Activated CD4-positive, alpha-beta memory T cell treated with anti-CD3 and anti-CD28 coated beads, Interleukin-2, amount 10 ng/mL, durations not matched to agents 7 days and 5 days (primary cell): ENCODE measurements around the gene CHAT. TPM values are rescaled to one million over a fixed set of nuclear protein-coding genes. Genes with fewer than 3 reads are reported as not detected.

Experiments
- CTCF ChIA-PET: fragments of 350-600 bp; sonication (Branson Sonifier 250); formaldehyde crosslinking; loops from one replicate; lab custom pipeline; 2021; ENCODE audit warnings: antibody characterized with exemption, inconsistent platforms; lab: Charles Lee
- POLR2A ChIA-PET: fragments of 350-600 bp; sonication (Branson Sonifier 250); formaldehyde crosslinking; loops from one replicate; lab custom pipeline; 2021; ENCODE audit warnings: antibody characterized with exemption; lab: Charles Lee
- DNase-seq: peaks from one replicate; pipeline ENCODE4 v3.0.0-alpha.2; 2020
- H3K27ac Mint-ChIP-seq: one replicate; pipeline ENCODE4 v1.8.0; 2021; ENCODE audit warnings: mild to moderate bottlenecking, mixed read lengths
- H3K27me3 Mint-ChIP-seq: one replicate; pipeline ENCODE4 v1.8.0; 2021; ENCODE audit warnings: mixed read lengths
- H3K36me3 Mint-ChIP-seq: one replicate; pipeline ENCODE4 v1.8.0; 2021; ENCODE audit warnings: low read depth, mixed read lengths
- H3K4me1 Mint-ChIP-seq: one replicate; pipeline ENCODE4 v1.8.0; 2021; ENCODE audit warnings: mixed read lengths
- H3K4me3 Mint-ChIP-seq: one replicate; pipeline ENCODE4 v1.8.0; 2021; ENCODE audit warnings: mild to moderate bottlenecking, mixed read lengths
- H3K9me3 Mint-ChIP-seq: one replicate; pipeline ENCODE4 v1.8.0; 2021; ENCODE audit warnings: mixed read lengths
- total RNA-seq, 2 experiments: library from RNA; stranded (reverse); gene quantifications; one replicate each; pipeline ENCODE4 v1.2.3, GENCODE V29; 2021

CHAT gene
- total RNA-seq: not detected

GRCh38 chr10:49613882-49614241, at the start of gene CHAT:
Gene CHAT (plus strand): TSS chr10:49614037. CDS start chr10:49614190, 153 bp downstream.
- H3K27me3 Mint-ChIP-seq: peaks cover 61% of the 10 kb centered on the region

GRCh38 chr10:49564461-49565009, 49.3 kb upstream of the CHAT start:
- H3K27ac Mint-ChIP-seq: no peak overlapping the region
- peaks cover 10% of the 10 kb centered on the region for H3K4me1 Mint-ChIP-seq
- H3K4me3 Mint-ChIP-seq: no peak overlapping the region
- H3K9me3 Mint-ChIP-seq: no peaks in the 10 kb centered on the region
- H3K36me3 Mint-ChIP-seq: no peaks in the 10 kb centered on the region
- peaks cover 34% of the 10 kb centered on the region for H3K27me3 Mint-ChIP-seq
- CTCF ChIA-PET: no interaction called here
- POLR2A ChIA-PET: no interaction called here
- no peak for DNase-seq

More at GRCh38 chr10:49613882-49614241, at the start of gene CHAT:
- H3K4me1 Mint-ChIP-seq: peaks cover 2% of the 10 kb centered on the region
- H3K36me3 Mint-ChIP-seq: peaks cover 12% of the 10 kb centered on the region
- ChIA-PET CTCF (no interaction called here), POLR2A (no interaction called here)
- H3K9me3 Mint-ChIP-seq: no peaks in the 10 kb centered on the region
- no peak for DNase-seq
- H3K4me3 Mint-ChIP-seq: no peak within 1 kb of the TSS
- no peak within 1 kb of the TSS for H3K27ac Mint-ChIP-seq

GRCh38 chr10:49567810-49568209, 46.0 kb upstream of the CHAT start:
- no peak overlapping the region for H3K4me3 Mint-ChIP-seq
- CTCF ChIA-PET: interaction anchor here (1.1 kb wide), 1 partner anchor 25 kb away, joined by 3 read pairs; no protein-coding TSS in a partner anchor
- POLR2A ChIA-PET: interaction anchor here (1.5 kb wide), 1 partner anchor 29 kb away, joined by 4 read pairs; the partner anchor contains the start of gene ERCC6

GRCh38 chr10:49568235-49568634, 45.6 kb upstream of the CHAT start:
- H3K36me3 Mint-ChIP-seq: no peaks in the 10 kb centered on the region
- ChIA-PET POLR2A (interaction anchor here (1.5 kb wide), 1 partner anchor 29 kb away, joined by 4 read pairs; the partner anchor contains the start of gene ERCC6), CTCF (interaction anchor here (1.1 kb wide), 1 partner anchor 25 kb away, joined by 3 read pairs; no protein-coding TSS in a partner anchor)
- H3K27me3 Mint-ChIP-seq: peaks cover 35% of the 10 kb centered on the region
- H3K27ac Mint-ChIP-seq: no peak overlapping the region
- H3K4me1 Mint-ChIP-seq: peaks cover 16% of the 10 kb centered on the region
- H3K9me3 Mint-ChIP-seq: no peaks in the 10 kb centered on the region
- no peak overlapping the region for H3K4me3 Mint-ChIP-seq
- DNase-seq: no peak

More at GRCh38 chr10:49567810-49568209, 46.0 kb upstream of the CHAT start:
- DNase-seq: no peak
- peaks cover 35% of the 10 kb centered on the region for H3K27me3 Mint-ChIP-seq
- H3K4me1 Mint-ChIP-seq: peaks cover 15% of the 10 kb centered on the region
- no peaks in the 10 kb centered on the region for H3K36me3 Mint-ChIP-seq
- no peaks in the 10 kb centered on the region for H3K9me3 Mint-ChIP-seq
- H3K27ac Mint-ChIP-seq: no peak overlapping the region

- POLR2A ChIA-PET: no interaction called here
- no peaks in the 10 kb centered on the region for H3K9me3 Mint-ChIP-seq
- peaks cover 35% of the 10 kb centered on the region for H3K27me3 Mint-ChIP-seq
- H3K27ac Mint-ChIP-seq: no peak overlapping the region
- H3K4me1 Mint-ChIP-seq: peaks cover 16% of the 10 kb centered on the region
- H3K36me3 Mint-ChIP-seq: no peaks in the 10 kb centered on the region
- CTCF ChIA-PET: no interaction called here
- no peak overlapping the region for H3K4me3 Mint-ChIP-seq
- DNase-seq: no peak
Measured at GRCh38 chr10:49569031-49569631, 44.7 kb upstream of the CHAT start.

- no peak overlapping the region for H3K4me3 Mint-ChIP-seq
- CTCF ChIA-PET: interaction anchor here (1.2 kb wide), 1 partner anchor 22 kb away, joined by 4 read pairs; no protein-coding TSS in a partner anchor
Measured at GRCh38 chr10:49571388-49571787, 42.4 kb upstream of the CHAT start.

GRCh38 chr10:49572594-49573114, 41.2 kb upstream of the CHAT start:
- H3K27ac Mint-ChIP-seq: no peak overlapping the region
- POLR2A ChIA-PET: no interaction called here
- peaks cover 19% of the 10 kb centered on the region for H3K27me3 Mint-ChIP-seq

More at GRCh38 chr10:49571388-49571787, 42.4 kb upstream of the CHAT start:
- peaks cover 25% of the 10 kb centered on the region for H3K27me3 Mint-ChIP-seq
- no peaks in the 10 kb centered on the region for H3K36me3 Mint-ChIP-seq
- DNase-seq: no peak
- H3K9me3 Mint-ChIP-seq: no peaks in the 10 kb centered on the region
- POLR2A ChIA-PET: no interaction called here
- H3K4me1 Mint-ChIP-seq: peaks cover 16% of the 10 kb centered on the region
- H3K27ac Mint-ChIP-seq: no peak overlapping the region

GRCh38 chr10:49575489-49576072, 38.3 kb upstream of the CHAT start:
- ChIA-PET CTCF (no interaction called here), POLR2A (no interaction called here)
- peaks cover 8% of the 10 kb centered on the region for H3K4me1 Mint-ChIP-seq
- peaks cover 3% of the 10 kb centered on the region for H3K27me3 Mint-ChIP-seq
- no peaks in the 10 kb centered on the region for H3K9me3 Mint-ChIP-seq
- no peaks in the 10 kb centered on the region for H3K36me3 Mint-ChIP-seq
- DNase-seq: no peak
- H3K4me3 Mint-ChIP-seq: no peak overlapping the region
- H3K27ac Mint-ChIP-seq: no peak overlapping the region

More at GRCh38 chr10:49572594-49573114, 41.2 kb upstream of the CHAT start:
- DNase-seq: no peak
- CTCF ChIA-PET: no interaction called here
- no peaks in the 10 kb centered on the region for H3K9me3 Mint-ChIP-seq
- H3K36me3 Mint-ChIP-seq: no peaks in the 10 kb centered on the region
- H3K4me1 Mint-ChIP-seq: peaks cover 17% of the 10 kb centered on the region
- H3K4me3 Mint-ChIP-seq: no peak overlapping the region

GRCh38 chr10:49577182-49577925, 36.5 kb upstream of the CHAT start:
- no peak overlapping the region for H3K27ac Mint-ChIP-seq
- POLR2A ChIA-PET: no interaction called here
- no peak overlapping the region for H3K4me3 Mint-ChIP-seq
- H3K27me3 Mint-ChIP-seq: peaks cover 3% of the 10 kb centered on the region
- no peaks in the 10 kb centered on the region for H3K9me3 Mint-ChIP-seq
- no peak for DNase-seq
- CTCF ChIA-PET: no interaction called here
- peaks cover 4% of the 10 kb centered on the region for H3K4me1 Mint-ChIP-seq
- no peaks in the 10 kb centered on the region for H3K36me3 Mint-ChIP-seq

GRCh38 chr10:49578392-49578791, 35.4 kb upstream of the CHAT start:
- Mint-ChIP-seq H3K36me3 (no peaks in the 10 kb centered on the region), H3K9me3 (no peaks in the 10 kb centered on the region), H3K27ac (no peak overlapping the region), H3K27me3 (peaks cover 8% of the 10 kb centered on the region), H3K4me1 (peaks cover 1% of the 10 kb centered on the region), H3K4me3 (no peak overlapping the region)
- no peak for DNase-seq
- CTCF ChIA-PET: no interaction called here
- POLR2A ChIA-PET: no interaction called here

- POLR2A ChIA-PET: no interaction called here
Measured at GRCh38 chr10:49579621-49580020, 34.2 kb upstream of the CHAT start.

GRCh38 chr10:49585387-49585786, 28.4 kb upstream of the CHAT start:
- ChIA-PET POLR2A (no interaction called here), CTCF (interaction anchor here (1.0 kb wide), 1 partner anchor 9 kb away, joined by 3 read pairs; no protein-coding TSS in a partner anchor)
- Mint-ChIP-seq H3K9me3 (peaks cover 5% of the 10 kb centered on the region), H3K36me3 (no peaks in the 10 kb centered on the region), H3K4me3 (no peak overlapping the region), H3K4me1 (no peaks in the 10 kb centered on the region), H3K27me3 (peaks cover 27% of the 10 kb centered on the region), H3K27ac (no peak overlapping the region)
- no peak for DNase-seq

More at GRCh38 chr10:49579621-49580020, 34.2 kb upstream of the CHAT start:
- DNase-seq: no peak
- H3K27me3 Mint-ChIP-seq: peaks cover 15% of the 10 kb centered on the region
- CTCF ChIA-PET: interaction anchor here (0.9 to 1.2 kb wide), 2 partner anchors 10 to 14 kb away, joined by 3 read pairs; no protein-coding TSS in a partner anchor
- no peak overlapping the region for H3K27ac Mint-ChIP-seq
- no peak overlapping the region for H3K4me3 Mint-ChIP-seq
- H3K36me3 Mint-ChIP-seq: no peaks in the 10 kb centered on the region
- no peaks in the 10 kb centered on the region for H3K9me3 Mint-ChIP-seq
- peaks cover 1% of the 10 kb centered on the region for H3K4me1 Mint-ChIP-seq
